SK-N-MC (cell line): ENCODE data around the gene GSG1L.

ENCODE experiments used
- EZH2 ChIP-seq: fragments of 200-600 bp; sonication (generic); IDR thresholded peaks from one replicate; pipeline ENCODE4 v1.6.1; 2017; ENCODE audit warnings: antibody characterized with exemption
- FOXP2 ChIP-seq: optimal IDR thresholded peaks from 2 replicates; pipeline ENCODE3; 2011; ENCODE audit warnings: mild to moderate bottlenecking, moderate library complexity; ENCODE audit not compliant: insufficient read depth; ENCODE audit errors: extremely low read length, control extremely low read depth
- POLR2AphosphoS5 ChIP-seq: IDR thresholded peaks from 2 replicates; pipeline ENCODE4 v1.6.1; 2012; ENCODE audit warnings: mild to moderate bottlenecking, low read depth, low read length, borderline replicate concordance

DNA sequence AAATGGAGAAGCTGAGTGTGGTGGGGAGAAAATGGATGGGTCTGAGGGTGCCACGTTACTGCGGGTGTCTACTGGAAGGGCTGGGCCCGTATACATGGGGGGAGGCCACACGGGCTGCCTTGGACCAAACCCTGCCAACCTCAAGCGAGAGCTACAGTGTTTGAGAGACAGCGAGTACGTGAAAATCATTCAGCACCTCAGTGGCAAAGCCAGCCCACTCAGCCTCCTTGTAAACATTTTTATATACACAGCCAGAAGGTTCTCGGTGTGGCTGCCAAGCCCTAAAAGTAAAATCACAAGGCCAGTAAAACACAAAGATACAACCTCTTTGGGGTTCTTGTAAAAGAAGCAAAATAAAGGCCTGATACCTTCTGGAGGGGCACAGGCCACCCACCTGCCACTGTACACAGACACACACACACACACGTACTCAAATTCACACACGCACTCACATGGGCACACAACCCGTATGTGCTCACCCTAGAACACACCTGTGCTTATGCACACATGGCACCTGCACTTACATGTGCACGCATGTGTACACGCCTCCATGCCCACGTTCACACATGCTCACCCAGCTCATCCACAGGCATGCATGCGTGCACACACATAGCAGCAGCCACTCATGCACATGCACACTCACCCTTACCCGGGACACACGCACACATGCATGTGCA, 102.8 kb downstream of the GSG1L start:
- no peak for TF ChIP-seq POLR2AphosphoS5
- no peak for TF ChIP-seq EZH2
- TF ChIP-seq FOXP2, result no peak
